ENCODE results near the gene CCDC63.

CCDC63 gene

DNA sequence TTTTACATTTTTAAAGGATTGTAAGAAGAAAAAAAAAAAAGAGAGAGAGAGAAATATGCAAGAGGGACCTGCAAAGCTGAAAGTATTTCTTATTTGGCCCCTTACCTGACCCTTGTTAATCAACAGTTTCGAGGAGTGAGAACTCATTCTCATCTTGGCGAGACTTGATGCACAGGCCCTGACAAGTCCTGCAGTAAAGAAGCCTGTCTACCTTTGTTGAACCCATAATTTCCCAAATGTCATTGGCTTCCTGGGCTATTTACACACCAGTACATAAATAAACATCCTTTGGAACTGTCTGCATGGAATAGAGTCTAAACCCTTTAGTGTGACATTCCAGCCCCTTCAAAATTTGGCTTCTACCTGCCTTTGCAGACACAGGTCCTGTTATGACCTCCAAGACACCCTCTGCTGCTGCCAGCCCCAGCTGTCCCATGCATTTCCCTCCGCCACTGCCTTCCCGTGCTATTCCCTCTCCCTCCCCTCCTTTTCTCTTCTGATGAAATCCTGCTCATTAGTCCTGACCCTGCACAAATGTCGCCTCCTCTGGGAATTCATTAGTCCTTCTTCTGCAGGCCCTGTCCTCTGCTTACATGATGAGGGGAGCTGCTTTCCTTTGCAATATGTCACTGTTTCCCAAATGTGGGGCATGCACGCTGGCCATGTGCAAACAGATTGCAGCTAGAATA is 38.5 kb downstream of the CCDC63 start:
- DNase-seq (ENCODE audit: low spot score), result no peak

DNA sequence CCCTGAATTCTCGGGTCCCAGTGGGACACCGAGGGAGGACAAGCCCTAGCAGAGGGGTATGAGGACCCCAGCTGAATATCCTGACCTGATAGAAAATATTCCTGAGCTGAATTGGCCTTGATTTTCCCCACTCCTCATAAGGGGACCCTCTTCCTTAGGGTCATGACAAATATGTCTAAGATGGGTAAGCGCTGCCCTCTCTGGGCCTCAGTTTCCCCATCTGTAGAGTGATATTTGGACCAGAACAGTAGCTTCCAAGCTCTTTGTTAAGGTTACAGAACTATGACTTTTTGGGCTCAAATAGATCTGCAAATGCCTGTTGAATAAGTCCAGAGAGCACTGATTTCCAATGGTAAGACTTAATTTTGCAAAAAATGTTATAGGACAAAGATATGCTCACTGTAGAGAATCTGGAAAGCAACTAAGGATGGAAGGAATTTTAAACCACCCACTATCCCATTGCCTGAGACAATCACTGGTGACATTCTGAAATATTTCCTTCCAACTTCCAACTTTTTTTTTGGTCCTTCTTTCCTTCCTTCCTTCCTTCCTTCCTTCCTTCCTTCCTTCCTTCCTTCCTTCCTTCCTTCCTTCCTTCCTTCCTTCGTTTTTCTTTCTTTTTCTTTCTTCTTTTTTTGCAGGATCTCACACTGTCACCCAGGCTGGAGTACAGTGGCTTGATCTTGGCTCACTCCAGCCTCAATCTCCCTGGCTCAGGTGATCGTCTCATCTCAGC is 41.6 kb downstream of the CCDC63 start:
- DNase-seq (ENCODE audit: low spot score), result no peak

DNA sequence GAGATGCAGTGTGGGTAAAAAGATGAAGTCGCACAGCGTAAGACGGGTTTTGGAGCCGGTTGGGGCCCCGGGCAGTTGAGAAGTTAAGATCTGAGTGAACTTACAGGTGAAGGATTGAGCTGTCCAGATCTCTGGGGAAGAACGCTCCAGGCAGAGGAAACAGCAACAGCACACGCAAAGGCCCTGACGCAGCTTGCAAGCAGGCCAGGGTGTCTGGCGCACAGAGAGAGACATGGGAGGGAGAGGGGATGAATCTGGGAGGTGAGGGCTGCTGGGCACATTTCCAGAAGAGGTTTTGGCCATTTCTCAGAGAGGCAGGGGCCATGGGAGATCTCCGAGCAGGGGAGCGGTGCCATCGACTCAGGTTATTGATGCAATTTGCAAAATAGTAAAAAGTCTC is 42.6 kb downstream of the CCDC63 start:
- no peak for DNase-seq (ENCODE audit: low spot score)

DNA sequence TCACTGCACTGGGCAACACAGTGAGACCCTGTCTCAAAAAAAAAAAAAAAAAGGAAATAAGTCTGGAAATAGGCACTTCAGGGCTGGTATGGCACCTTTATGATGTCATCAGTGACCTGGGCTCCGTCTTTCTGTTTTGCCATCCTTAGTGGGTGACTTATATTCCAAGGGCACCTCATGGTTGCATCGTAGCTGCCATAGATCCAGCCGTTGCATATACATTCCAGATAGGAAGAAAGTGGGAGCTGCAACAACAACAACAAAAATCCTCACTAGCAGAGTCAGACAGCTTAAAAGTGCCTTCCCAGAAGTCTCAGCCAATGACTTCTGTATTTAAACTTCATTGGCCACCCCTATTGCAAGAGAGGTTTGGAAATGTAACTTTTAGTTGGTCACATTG is 47.2 kb downstream of the CCDC63 start:
- DNase-seq (ENCODE audit: low spot score), result no peak

DNA sequence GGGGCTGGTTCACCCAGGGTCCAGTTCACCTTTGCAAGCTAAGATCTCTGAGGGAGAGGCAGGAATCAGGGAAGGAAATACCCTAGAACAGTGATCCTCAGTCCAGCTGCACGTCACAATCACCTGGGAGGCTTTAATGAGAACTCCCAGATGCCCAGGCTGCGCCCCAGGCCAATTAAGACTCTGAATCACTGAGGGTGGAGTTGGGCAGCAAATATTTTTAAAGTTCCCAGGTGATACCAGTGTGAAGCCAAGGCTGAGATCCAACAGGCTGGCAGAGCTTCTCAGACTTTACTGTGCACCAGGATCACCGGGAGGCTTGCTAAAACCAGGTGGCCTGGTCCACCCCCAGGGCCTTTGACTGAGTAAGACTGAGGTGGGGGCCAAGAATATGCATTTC is 49.8 kb downstream of the CCDC63 start:
- no peak for DNase-seq (ENCODE audit: low spot score)

DNA sequence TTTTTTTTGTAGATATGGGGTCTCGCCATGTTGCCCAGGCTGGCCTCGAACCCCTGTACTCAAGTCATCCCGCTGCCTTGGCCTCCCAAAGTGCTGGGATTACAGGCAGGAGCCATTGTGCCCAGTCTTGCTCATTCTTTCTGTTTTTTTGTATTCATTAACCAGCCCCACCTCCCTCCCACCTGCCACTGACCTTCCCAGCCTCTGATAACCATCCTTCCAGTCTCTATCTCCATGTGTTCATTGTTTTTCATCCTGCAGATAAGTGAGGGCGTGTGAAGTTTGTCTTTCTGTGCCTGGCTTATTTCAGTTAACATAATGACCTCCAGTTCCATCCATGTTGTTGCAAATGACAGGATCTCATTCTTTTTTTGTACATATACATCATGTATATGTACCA is 54.6 kb downstream of the CCDC63 start:
- no peak for DNase-seq (ENCODE audit: low spot score)

DNA sequence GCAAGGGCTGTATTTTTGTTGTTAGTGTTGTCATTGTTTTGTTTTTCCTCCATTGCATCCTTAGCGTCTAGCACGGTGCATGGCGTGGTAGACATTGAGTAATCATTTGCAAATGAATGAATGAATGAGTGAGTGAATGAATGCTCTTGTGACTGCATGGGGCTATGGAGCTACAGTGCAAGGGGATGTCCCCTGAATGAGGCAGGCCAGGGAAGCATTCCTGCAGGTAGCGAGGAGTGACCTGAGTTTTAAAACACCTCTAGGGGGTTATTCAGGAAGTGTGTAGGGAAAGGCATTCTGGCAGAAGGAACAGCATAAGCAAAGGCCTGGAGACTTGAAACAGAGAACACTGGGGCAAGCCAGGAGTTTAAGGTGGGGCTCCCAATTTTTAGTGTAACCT is 56.7 kb downstream of the CCDC63 start:
- DNase-seq (ENCODE audit: low spot score), result no peak

DNA sequence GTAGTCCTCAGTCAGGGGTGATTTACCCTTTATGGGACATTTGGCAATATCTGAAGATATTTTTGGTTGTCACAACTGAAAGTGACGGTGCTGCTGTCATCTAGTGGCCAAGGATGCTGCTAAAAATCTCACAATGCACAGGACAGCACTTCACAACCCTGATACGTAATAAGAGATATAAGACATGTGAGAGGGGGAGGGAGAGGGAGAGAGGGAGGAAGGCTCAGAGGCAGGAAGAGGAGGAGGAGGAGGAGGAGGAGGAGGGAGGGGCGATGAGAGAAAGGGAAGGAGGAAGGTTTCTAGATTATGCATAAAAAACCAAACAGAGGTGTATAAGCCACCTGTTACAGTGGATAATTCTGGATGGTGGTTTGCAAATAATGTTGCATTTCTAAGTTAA is 59.3 kb downstream of the CCDC63 start:
- DNase-seq (ENCODE audit: low spot score), result no peak

DNA sequence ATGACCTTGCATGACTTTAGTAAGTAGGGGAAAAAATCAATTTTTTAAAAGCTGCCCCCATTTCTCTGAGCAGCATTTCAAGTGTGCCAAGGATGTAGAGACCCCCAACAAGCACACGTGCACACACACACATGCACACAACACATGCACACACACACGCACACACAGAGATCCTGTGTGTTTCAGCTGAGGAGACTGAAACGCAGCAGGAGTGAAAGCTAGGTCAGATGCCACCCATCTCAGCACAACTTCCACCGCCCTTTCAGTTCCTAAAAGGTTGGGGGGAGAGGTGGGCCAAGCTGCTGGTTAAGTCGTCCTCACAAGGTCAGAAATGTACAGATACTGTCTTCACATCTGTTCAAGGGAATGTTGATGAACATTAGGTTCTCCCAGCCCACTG is 59.7 kb downstream of the CCDC63 start:
- no peak for DNase-seq (ENCODE audit: low spot score)

DNA sequence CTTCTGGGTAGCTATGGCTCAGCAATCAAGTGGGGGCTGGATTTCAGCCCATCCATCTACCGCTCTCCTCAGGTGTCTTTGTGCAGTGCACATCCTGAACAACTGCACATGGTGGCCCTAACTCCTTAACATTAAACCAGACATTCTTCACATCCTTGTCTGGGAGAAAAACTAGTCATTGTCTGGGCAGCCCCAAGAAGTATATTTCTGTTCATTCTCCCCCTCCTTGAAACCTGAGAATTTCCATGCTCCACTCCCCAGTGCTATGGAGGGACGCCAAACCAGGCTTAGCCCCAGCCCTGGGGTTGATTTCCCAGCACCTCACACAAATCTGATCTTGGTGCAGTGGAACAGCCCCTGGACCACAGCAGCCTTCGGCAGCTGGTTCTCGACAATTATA is 60.2 kb downstream of the CCDC63 start:
- DNase-seq (ENCODE audit: low spot score), result no peak

DNA sequence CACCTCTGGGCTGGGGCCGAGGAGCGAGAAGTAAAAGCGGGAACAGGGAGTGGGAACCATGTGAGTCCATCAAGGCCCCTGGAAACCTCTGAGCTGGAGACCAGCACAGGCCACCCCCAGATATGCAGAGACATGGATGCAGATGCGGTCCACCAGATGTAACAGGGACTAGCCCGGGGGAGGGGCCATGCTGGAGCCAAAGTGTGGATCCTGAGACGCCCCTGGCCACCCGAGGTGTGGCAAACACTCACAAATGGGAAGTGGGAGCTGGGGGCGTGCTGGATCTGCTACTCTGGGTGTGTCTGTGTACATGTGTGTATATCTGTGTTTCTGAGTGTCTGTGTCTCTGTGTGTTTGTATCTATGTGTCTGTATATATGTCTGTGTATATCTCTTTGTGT is 60.8 kb downstream of the CCDC63 start:
- DNase-seq (ENCODE audit: low spot score), result no peak

DNA sequence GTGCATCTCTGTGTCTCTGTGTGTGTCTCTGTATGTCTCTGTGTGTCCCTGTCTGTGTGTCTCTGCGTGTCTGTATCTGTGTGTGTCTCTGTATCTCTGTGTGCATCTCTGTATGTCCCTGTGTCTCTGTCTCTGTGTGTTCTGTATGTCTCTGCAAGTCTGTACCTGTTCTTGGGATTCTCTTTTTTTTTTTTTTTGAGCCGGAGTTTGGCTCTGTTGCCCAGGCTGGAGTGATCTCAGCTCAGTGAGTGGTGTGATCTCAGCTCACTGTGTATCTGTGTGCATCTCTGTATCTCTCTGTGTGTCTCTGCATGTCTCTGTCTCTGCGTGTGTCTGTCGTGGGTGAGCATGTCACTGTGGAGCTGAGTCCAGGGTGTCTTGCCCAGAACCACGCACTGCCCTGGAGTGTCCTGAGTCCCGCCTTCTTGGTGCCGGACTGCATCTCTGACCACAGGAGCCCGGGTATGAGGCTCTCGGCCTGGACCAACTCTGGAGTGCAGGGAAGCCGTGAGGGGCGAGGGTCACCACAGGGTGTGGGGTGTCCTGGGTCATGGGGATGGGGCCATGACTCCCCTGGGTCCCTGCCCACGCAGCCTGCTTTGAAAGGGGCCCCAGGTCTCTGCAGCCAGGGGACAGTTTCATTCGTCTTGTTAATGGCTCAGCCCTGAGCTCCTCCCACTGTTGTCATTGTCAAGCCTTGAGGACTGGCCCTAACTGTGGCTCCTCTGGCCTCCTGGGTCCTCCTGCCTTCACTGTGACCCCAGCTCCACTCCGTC is 61.8 kb downstream of the CCDC63 start:
- no peak for DNase-seq (ENCODE audit: low spot score)

DNA sequence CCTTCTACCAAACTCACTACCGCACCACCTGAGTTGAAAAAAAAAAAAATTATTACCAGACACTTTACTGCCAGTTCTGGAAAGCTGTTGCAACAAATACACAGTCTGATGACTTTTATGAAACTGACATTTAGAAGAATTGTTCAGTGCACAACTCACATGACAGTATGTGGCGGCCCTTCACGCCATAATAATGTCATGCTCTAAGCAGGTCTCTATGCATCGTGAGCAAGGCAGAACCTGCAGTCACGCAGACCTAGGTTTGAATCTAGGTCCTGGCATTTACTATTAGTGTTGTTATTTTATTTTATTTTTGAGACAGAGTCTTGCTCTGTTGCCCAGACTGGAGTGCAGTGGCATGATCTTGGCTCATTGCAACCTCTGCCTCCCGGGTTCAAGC is 65.5 kb downstream of the CCDC63 start:
- no peak for DNase-seq (ENCODE audit: low spot score)

DNA sequence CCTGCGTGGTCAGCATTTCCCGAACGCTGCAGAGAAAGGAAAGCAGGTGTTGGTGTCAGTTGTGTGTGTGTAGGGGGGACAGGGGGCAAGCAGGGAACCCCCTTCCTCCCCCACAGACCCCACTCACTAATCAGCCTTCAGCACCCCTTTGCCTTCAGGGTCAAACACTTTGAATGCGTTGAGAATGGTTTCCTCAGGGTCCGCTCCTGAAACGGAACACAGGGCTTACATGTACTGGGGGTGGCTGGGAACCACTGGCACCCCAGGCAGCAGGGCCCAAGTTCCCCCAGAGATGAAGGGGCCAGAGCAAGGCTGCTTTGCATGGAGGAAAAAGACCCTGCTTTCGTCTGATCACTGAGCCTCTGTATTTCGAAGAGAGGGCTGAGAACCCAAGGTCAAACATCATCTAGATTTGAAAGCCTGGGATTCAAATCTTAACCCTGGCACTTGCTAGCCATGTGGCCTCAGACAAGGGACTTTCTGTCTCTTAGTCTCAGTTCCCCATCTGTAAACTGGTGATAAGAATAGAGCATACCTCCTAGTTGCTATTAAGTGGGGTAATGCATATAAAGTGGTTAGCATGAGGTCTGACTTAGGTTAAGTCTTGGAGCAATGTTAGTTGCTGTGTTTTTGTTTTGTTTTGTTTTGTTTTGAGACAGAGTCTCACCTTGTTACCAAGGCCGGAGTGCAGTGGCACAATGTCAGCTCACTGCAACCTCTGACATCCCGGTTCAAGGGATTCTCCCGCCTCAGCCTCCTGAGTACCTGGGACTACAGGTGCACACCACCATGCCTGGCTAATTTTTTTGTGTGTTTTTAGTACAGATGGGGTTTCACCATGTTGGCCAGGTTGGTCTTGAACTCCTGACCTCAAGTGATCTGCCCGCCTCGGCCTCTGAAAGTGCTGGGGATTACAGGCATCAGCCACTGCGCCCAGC is 66.6 kb downstream of the CCDC63 start:
- no peak for DNase-seq (ENCODE audit: low spot score)

DNA sequence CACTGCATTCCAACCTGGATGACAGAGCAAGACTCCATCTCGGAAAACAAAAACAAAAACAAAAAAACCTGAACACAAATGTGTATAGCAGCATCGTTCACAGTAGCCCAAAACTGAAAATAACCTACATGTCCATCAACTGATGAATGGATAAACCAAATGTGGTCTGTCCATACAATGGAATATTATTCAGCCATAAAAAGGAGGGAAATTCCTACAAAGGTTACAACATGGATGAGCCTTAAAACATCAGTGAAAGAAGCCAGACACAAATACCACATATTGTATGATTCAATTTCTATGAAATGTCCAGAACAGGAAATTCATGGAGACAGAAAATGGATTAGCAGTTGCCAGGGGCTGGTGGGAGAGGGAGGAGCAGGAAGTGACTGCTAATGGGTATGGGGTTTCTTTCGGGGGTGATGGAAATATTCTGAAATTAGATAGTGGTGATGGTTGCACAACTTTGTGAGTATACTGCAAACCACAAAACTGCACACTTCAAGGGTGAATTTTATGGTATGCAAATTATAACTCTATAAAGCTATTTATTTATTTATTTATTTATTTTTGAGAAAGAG is 69.6 kb downstream of the CCDC63 start:
- no peak for DNase-seq (ENCODE audit: low spot score)

DNA sequence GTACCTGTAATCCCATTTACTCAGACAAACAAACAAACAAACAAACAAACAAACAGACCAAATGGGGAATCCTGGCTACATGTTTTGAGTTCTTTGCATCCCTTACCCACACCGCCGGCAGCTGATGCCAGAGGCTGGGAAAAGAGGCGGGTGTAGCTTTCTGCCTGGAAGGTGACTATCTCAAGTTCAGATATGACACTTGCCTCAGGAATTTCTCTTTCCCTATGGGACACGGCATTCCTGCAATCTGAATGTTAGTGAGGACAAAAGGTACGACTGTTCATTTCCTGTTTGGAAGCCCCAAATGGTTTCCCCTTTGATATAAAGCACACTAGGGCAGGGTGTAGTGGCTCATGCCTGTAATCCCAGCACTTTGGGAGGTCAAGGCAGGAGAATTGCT is 70.7 kb downstream of the CCDC63 start:
- DNase-seq (ENCODE audit: low spot score), result no peak

DNA sequence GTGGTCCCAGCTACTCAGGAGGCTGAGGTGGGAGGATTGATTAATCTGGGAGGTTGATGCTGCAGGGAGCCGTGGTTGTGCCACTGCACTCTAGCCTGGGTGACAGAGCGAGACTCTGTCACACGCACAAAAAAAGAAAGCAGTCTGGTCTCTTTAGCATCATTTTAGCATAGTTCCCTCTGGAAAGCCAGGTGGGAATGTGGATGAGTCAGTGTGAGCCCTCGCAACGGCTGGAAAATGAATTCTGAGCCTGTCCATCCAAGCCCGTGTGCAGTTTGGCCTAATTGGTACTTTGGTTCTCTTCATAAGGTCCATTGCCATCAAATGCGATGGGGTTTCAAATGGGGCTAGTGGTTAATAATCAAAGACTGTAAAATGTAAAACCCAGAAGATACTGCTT is 71.2 kb downstream of the CCDC63 start:
- DNase-seq (ENCODE audit: low spot score), result no peak

DNA sequence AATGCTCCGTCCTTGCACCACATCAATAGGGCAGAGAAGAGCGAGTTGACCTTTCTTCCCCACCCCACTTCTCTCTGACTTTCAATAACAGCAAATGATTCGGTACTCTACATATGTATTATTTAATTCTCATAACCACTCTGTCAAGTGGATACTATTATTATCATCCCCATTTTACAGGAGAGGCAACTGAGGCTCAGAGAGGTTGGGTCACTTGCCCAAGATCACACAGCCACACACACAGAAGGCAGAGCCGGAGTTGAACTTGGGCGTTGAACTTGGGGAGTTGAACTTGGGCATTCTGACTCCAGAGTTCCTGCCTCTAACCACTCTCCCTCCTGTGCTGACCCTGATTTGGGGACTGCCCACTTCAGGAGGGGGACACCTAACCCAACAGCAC is 72.9 kb downstream of the CCDC63 start:
- no peak for DNase-seq (ENCODE audit: low spot score)

DNA sequence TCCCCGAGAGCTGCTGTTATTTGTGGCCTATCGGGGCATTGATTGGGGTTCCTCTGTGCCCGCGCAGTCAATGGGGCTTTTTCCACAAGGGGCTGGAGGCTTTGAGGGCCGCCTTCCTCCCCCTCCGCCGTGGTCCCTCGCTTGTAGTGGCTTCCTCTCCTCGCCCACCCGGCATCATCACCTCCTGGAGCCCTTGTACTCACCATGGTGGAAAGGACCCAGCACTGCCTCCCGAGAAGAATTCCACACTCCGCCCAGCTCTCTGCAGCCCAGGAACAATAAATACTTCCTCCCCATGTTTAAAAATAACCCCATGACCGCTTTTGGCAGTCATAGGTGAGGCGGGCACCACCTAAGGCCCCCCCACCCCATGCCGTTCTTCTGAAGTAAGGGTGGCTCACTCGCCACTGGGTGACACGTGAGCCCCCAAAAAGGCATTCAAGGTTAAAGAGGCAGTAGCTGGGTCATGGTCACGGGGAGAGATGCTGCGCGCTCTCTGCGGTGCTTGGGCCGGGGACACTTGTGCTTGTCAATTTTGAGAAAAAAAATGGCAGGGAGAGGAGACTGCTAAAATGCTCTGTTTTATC is 73.6 kb downstream of the CCDC63 start, which contains the start of gene MYL2:
Gene MYL2, minus strand, starts transcription at position 256 of the 587 bp plus-strand sequence. Its CDS starts 50 bp downstream, at position 206.
- no peak for DNase-seq (ENCODE audit: low spot score)

DNA sequence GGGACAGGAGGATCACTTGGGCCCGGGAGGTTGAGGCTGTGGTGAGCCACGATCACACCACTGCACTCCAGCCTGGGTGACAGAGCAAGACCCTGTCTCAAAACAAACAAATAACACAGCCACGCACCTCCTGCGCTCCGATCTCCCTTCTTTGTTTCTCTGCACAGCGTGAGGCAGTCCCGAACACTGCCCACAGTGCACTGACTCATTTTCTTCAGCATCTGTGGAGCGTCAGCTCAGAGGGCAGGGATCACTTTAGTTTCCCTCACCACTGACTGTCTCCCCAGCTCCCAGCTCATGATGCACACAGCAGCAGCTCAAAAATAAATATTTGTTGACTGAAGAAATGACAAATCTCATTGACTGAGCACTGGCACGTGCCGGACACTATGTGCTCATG is 74.5 kb downstream of the CCDC63 start:
- no peak for DNase-seq (ENCODE audit: low spot score)

DNA sequence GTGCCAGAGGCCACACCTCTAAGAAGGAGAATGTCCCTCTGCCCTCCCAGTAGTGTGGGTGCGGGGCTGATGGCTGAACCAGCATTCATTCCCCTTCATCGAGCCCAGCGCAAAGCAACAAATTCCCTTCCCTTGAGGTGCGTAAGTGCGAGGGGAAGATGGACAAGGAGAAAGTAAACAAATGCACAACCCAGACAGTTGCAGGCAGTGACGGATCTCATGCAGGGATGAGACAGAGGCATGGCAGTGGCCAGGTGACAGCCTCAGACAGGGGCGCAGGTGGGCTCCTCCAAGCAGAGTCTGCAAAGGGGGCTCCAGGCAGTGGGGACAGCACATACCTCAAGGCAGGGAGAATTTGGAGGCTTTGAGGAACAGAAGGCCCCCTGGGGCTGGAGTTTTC is 75.9 kb downstream of the CCDC63 start:
- no peak for DNase-seq (ENCODE audit: low spot score)
